Measurements from ENCODE around the gene POLDIP2. TPM values are rescaled to one million over a fixed set of nuclear protein-coding genes. Genes with fewer than 3 reads are reported as not detected.
A peak's percentile ranks its signal among the peaks of the same experiment; 100 is the strongest.

Gene POLDIP2
- total and polyA plus RNA-seq, 9 of the 15 experiments (the other 6 are each of a cell fraction or from before 2014, with no cell fraction given): 22.0 to 137 (median 104) TPM

- TF ChIP-seq HDAC1 (IDR thresholded peaks at IDR 0.05): peak in 1 of 2 experiments; percentile 59; a peak in 1 of 4 replicates
- peak; percentile 64 for TF ChIP-seq MTA3 (IDR thresholded peaks at IDR 0.05; ENCODE audit: borderline replicate concordance)
- no peak for TF ChIP-seq CREB3L1 (IDR thresholded peaks at IDR 0.05; ENCODE audit: borderline replicate concordance, low read depth)
- TF ChIP-seq ZNF589 (CRISPR knock-in tag; IDR thresholded peaks at IDR 0.05; ENCODE audit: low read depth): no peak
- no peak for TF ChIP-seq ZNF239 (CRISPR knock-in tag; IDR thresholded peaks at IDR 0.05)
- no peak for TF ChIP-seq ASH1L (IDR thresholded peaks at IDR 0.05; ENCODE audit: borderline replicate concordance, low read depth, partially characterized antibody)
- TF ChIP-seq MAZ (CRISPR knock-in tag; conservative IDR thresholded peaks at IDR 0.05 in 1 of 2, IDR thresholded peaks at IDR 0.05 in 1 of 2): peak in 1 of 2 experiments; percentile 79; a peak in 2 of 4 replicates
- TF ChIP-seq LEF1 (IDR thresholded peaks at IDR 0.05): no peak
- no peak for TF ChIP-seq AFF4 (CRISPR knock-in tag; IDR thresholded peaks at IDR 0.05)
- no peak for TF ChIP-seq MCM7 (IDR thresholded peaks at IDR 0.05)
- no peak for TF ChIP-seq ZNF764 (CRISPR knock-in tag; IDR thresholded peaks at IDR 0.05; ENCODE audit: low read depth)
- no peak for TF ChIP-seq RBM25 (IDR thresholded peaks at IDR 0.05; ENCODE audit: low read depth, low read length, severe bottlenecking)
- no peak for TF ChIP-seq MXD1 (CRISPR knock-in tag; IDR thresholded peaks at IDR 0.05; ENCODE audit: borderline replicate concordance, poor library complexity, severe bottlenecking)
- no peak for TF ChIP-seq MEF2A (IDR thresholded peaks at IDR 0.05; ENCODE audit: control insufficient read depth, low read depth, low read length)
- TF ChIP-seq ZKSCAN3 (CRISPR knock-in tag; IDR thresholded peaks at IDR 0.05): no peak
- TF ChIP-seq ZSCAN29 (IDR thresholded peaks at IDR 0.05): no peak
- no peak for TF ChIP-seq ZNF561 (CRISPR knock-in tag; conservative IDR thresholded peaks at IDR 0.05)
- TF ChIP-seq ADNP (tag; IDR thresholded peaks at IDR 0.05): no peak
- no peak for TF ChIP-seq CCNT2 (IDR thresholded peaks at IDR 0.05; ENCODE audit: borderline replicate concordance, extremely low read depth, insufficient read length, low read depth, low read length)
- TF ChIP-seq ZNF280A (IDR thresholded peaks at IDR 0.05; ENCODE audit: low read depth, partially characterized antibody): no peak
- no peak for TF ChIP-seq SLC30A9 (CRISPR knock-in tag; IDR thresholded peaks at IDR 0.05)
Observed at GRCh38 chr17:28370035-28370743, 12.9 kb upstream of the POLDIP2 start, which contains the start of gene VTN (continued).

All from K562 (cell line).